ENCODE measurements around the gene LILRB1.
"Not testable (repeated sequence)": the region's sequence is repeated elsewhere in the genome, so short reads cannot be mapped to it uniquely, and the experiment has no call there.

LILRB1 gene

GRCh38 chr19:54626757-54627156 is 3.5 kb upstream of the LILRB1 start:
- no peak for DNase-seq

- DNase-seq: not testable (repeated sequence)
Measured at GRCh38 chr19:54627912-54628311, 2.4 kb upstream of the LILRB1 start.

- DNase-seq: no peak
Measured at GRCh38 chr19:54630782-54631181, 498 bp downstream of the LILRB1 start.

GRCh38 chr19:54631489-54632337 is 1.4 kb downstream of the LILRB1 start:
- not testable (repeated sequence) for DNase-seq

- not testable (repeated sequence) for DNase-seq
Measured at GRCh38 chr19:54632517-54632916, 2.2 kb downstream of the LILRB1 start.

GRCh38 chr19:54633401-54633800 is 3.1 kb downstream of the LILRB1 start:
- DNase-seq: no peak

- DNase-seq: not testable (repeated sequence)
Measured at GRCh38 chr19:54636081-54636480, 5.8 kb downstream of the LILRB1 start.

GRCh38 chr19:54638683-54639082 is 8.4 kb downstream of the LILRB1 start:
- no peak for DNase-seq

GRCh38 chr19:54642953-54643352 is 12.7 kb downstream of the LILRB1 start:
- DNase-seq: not testable (repeated sequence)

- not testable (repeated sequence) for DNase-seq
Measured at GRCh38 chr19:54643583-54643982, 13.3 kb downstream of the LILRB1 start.

GRCh38 chr19:54644056-54644455 is 13.8 kb downstream of the LILRB1 start:
- DNase-seq: no peak

- no peak for DNase-seq
Measured at GRCh38 chr19:54646331-54646841, 16.1 kb downstream of the LILRB1 start.

- no peak for DNase-seq
Measured at GRCh38 chr19:54648129-54648528, 17.8 kb downstream of the LILRB1 start.

- no peak for DNase-seq
Measured at GRCh38 chr19:54650108-54650655, 19.9 kb downstream of the LILRB1 start.

GRCh38 chr19:54653181-54653809 is 23.0 kb downstream of the LILRB1 start:
- DNase-seq: peak; percentile 2

GRCh38 chr19:54654447-54655321 is 24.4 kb downstream of the LILRB1 start:
- DNase-seq: no peak

GRCh38 chr19:54659300-54659699 is 29.0 kb downstream of the LILRB1 start:
- DNase-seq: no peak

- DNase-seq: no peak
Measured at GRCh38 chr19:54660306-54660705, 30.0 kb downstream of the LILRB1 start.

GRCh38 chr19:54660964-54661363 is 30.7 kb downstream of the LILRB1 start:
- no peak for DNase-seq

- DNase-seq: no peak
Measured at GRCh38 chr19:54661846-54662481, 31.7 kb downstream of the LILRB1 start.

GRCh38 chr19:54662730-54663129 is 32.4 kb downstream of the LILRB1 start, which contains the start of gene LILRB4:
TSS of gene LILRB4 (plus strand) at chr19:54662985. CDS start at chr19:54663034, 49 bp downstream.
- no peak for DNase-seq

- no peak for DNase-seq
Measured at GRCh38 chr19:54665530-54665929, 35.2 kb downstream of the LILRB1 start.

Measured in NCI-H774 (cell line).